ENCODE data around the gene HMGN2. TPM values are rescaled to one million over a fixed set of nuclear protein-coding genes. Genes with fewer than 3 reads are reported as not detected.
"Not testable (repeated sequence)": the region's sequence is repeated elsewhere in the genome, so short reads cannot be mapped to it uniquely, and the experiment has no call there.

The HMGN2 gene
- total RNA-seq, 1 experiment from 2014 or later: 449 TPM

GRCh38 chr1:26477446-26478152, 5.4 kb downstream of the HMGN2 start:
- DNase-seq (ENCODE audit: low spot score): peak; percentile 33

GRCh38 chr1:26478159-26478558, 5.9 kb downstream of the HMGN2 start:
- no peak for DNase-seq (ENCODE audit: low spot score)

- no peak for DNase-seq (ENCODE audit: low spot score)
These were observed 6.7 kb downstream of the HMGN2 start for GRCh38 chr1:26478988-26479387.

GRCh38 chr1:26482921-26483320, 10.7 kb downstream of the HMGN2 start:
- DNase-seq (ENCODE audit: low spot score): no peak

GRCh38 chr1:26483980-26484379, 11.7 kb downstream of the HMGN2 start:
- no peak for DNase-seq (ENCODE audit: low spot score)

GRCh38 chr1:26490155-26490554, 17.9 kb downstream of the HMGN2 start:
- DNase-seq (ENCODE audit: low spot score): no peak

GRCh38 chr1:26493267-26493666, 21.0 kb downstream of the HMGN2 start:
- DNase-seq (ENCODE audit: low spot score): no peak

- DNase-seq (ENCODE audit: low spot score): no peak
These were observed 21.7 kb downstream of the HMGN2 start for GRCh38 chr1:26493938-26494337.

- DNase-seq (ENCODE audit: low spot score): no peak
These were observed 24.6 kb downstream of the HMGN2 start for GRCh38 chr1:26496861-26497260.

- no peak for DNase-seq (ENCODE audit: low spot score)
These were observed 26.7 kb downstream of the HMGN2 start for GRCh38 chr1:26498894-26499293.

GRCh38 chr1:26500488-26501175, 28.4 kb downstream of the HMGN2 start:
- DNase-seq (ENCODE audit: low spot score): peak; percentile 80

- not testable (repeated sequence) for DNase-seq (ENCODE audit: low spot score)
These were observed 38.5 kb downstream of the HMGN2 start for GRCh38 chr1:26510711-26511110.

- DNase-seq (ENCODE audit: low spot score): not testable (repeated sequence)
These were observed 43.6 kb downstream of the HMGN2 start for GRCh38 chr1:26515836-26516235.

- no peak for DNase-seq (ENCODE audit: low spot score)
These were observed 44.9 kb downstream of the HMGN2 start for GRCh38 chr1:26516987-26517765.

GRCh38 chr1:26517766-26518049, 45.5 kb downstream of the HMGN2 start:
- no peak for DNase-seq (ENCODE audit: low spot score)

- DNase-seq (ENCODE audit: low spot score): no peak
These were observed 46.1 kb downstream of the HMGN2 start for GRCh38 chr1:26518355-26518754.

- no peak for DNase-seq (ENCODE audit: low spot score)
These were observed 48.1 kb downstream of the HMGN2 start for GRCh38 chr1:26520339-26520738.

- no peak for DNase-seq (ENCODE audit: low spot score)
These were observed 49.4 kb downstream of the HMGN2 start for GRCh38 chr1:26521669-26522030.

- DNase-seq (ENCODE audit: low spot score): no peak
These were observed 49.8 kb downstream of the HMGN2 start for GRCh38 chr1:26522073-26522472.

- DNase-seq (ENCODE audit: low spot score): no peak
These were observed 51.9 kb downstream of the HMGN2 start for GRCh38 chr1:26524181-26524580.

All from HT-29 (cell line).